Type B pancreatic cell (in vitro differentiated cells): ENCODE data around the gene BICDL2. TPM values are rescaled to one million over a fixed set of nuclear protein-coding genes. Genes with fewer than 3 reads are reported as not detected.
A peak's percentile ranks its signal among the peaks of the same experiment; 100 is the strongest.

Experiments
- DNase-seq: peaks from one replicate; pipeline ENCODE4 v3.0.0; 2021; ENCODE audit warnings: mixed read lengths; ENCODE audit not compliant: unreplicated experiment; ENCODE audit errors: extremely low spot score
- H3K27ac Mint-ChIP-seq: 2 replicates; pipeline ENCODE4 v1.8.0; 2021; ENCODE audit warnings: mild to moderate bottlenecking, mixed read lengths
- H3K27me3 Mint-ChIP-seq: 2 replicates; pipeline ENCODE4 v1.8.0; 2021; ENCODE audit warnings: mixed read lengths
- H3K36me3 Mint-ChIP-seq: 2 replicates; pipeline ENCODE4 v1.8.0; 2021; ENCODE audit warnings: mixed read lengths
- H3K4me1 Mint-ChIP-seq: one replicate; pipeline ENCODE4 v1.8.0; 2021; ENCODE audit warnings: mixed read lengths; ENCODE audit not compliant: unreplicated experiment
- H3K4me3 Mint-ChIP-seq: 2 replicates; pipeline ENCODE4 v1.8.0; 2021; ENCODE audit warnings: mild to moderate bottlenecking, mixed read lengths
- H3K9me3 Mint-ChIP-seq: 2 replicates; pipeline ENCODE4 v1.8.0; 2021; ENCODE audit warnings: mixed read lengths
- CTCF ChIP-seq: fragments of 200-600 bp; sonication (generic); conservative IDR thresholded peaks from 2 replicates; pipeline ENCODE4 v1.5.0; 2021; ENCODE audit warnings: antibody characterized with exemption, mild to moderate bottlenecking
- total RNA-seq: library from RNA; stranded (reverse); gene quantifications from 2 replicates; pipeline ENCODE4 v1.2.1, GENCODE V29; 2021; ENCODE audit warnings: low replicate concordance

The BICDL2 gene
- total RNA-seq, 1 donor from 2014 or later: 15.2 TPM

- Mint-ChIP-seq H3K9me3 (no peaks in the 10 kb centered on the region), H3K4me3 (peak overlapping the region; percentile 57), H3K27ac (peak overlapping the region; percentile 68), H3K36me3 (peaks cover 4% of the 10 kb centered on the region), H3K27me3 (peaks cover 54% of the 10 kb centered on the region), H3K4me1 (peaks cover 12% of the 10 kb centered on the region)
- no peak for DNase-seq
- no peak for TF ChIP-seq CTCF
Observed at GRCh38 chr16:3032624-3033023, 4.1 kb downstream of the BICDL2 start.

GRCh38 chr16:3030222-3031212 is 6.2 kb downstream of the BICDL2 start:
- peak overlapping the region; percentile 49 for H3K4me3 Mint-ChIP-seq
- peak overlapping the region; percentile 76 for H3K27ac Mint-ChIP-seq
- H3K36me3 Mint-ChIP-seq: peaks cover 4% of the 10 kb centered on the region

GRCh38 chr16:3029491-3030221 is 7.1 kb downstream of the BICDL2 start:
- no peak for DNase-seq
- Mint-ChIP-seq H3K36me3 (peaks cover 4% of the 10 kb centered on the region), H3K9me3 (no peaks in the 10 kb centered on the region), H3K4me3 (peak overlapping the region; percentile 49), H3K27ac (peak overlapping the region; percentile 76), H3K4me1 (peaks cover 12% of the 10 kb centered on the region), H3K27me3 (peaks cover 32% of the 10 kb centered on the region)
- no peak for TF ChIP-seq CTCF

More at GRCh38 chr16:3030222-3031212, 6.2 kb downstream of the BICDL2 start:
- Mint-ChIP-seq H3K27me3 (peaks cover 41% of the 10 kb centered on the region), H3K4me1 (peaks cover 12% of the 10 kb centered on the region), H3K9me3 (no peaks in the 10 kb centered on the region)
- no peak for TF ChIP-seq CTCF
- DNase-seq: no peak

GRCh38 chr16:3028716-3029319 is 7.9 kb downstream of the BICDL2 start:
- no peak for TF ChIP-seq CTCF
- no peak for DNase-seq
- H3K9me3 Mint-ChIP-seq: no peaks in the 10 kb centered on the region

GRCh38 chr16:3027983-3028715 is 8.6 kb downstream of the BICDL2 start:
- peaks cover 22% of the 10 kb centered on the region for H3K27me3 Mint-ChIP-seq
- peak overlapping the region; percentile 21 for H3K27ac Mint-ChIP-seq
- peak; percentile 92 for TF ChIP-seq CTCF
- H3K36me3 Mint-ChIP-seq: peaks cover 9% of the 10 kb centered on the region
- DNase-seq: peak; percentile 94
- no peaks in the 10 kb centered on the region for H3K9me3 Mint-ChIP-seq
- no peak overlapping the region for H3K4me3 Mint-ChIP-seq
- peaks cover 24% of the 10 kb centered on the region for H3K4me1 Mint-ChIP-seq

More at GRCh38 chr16:3028716-3029319, 7.9 kb downstream of the BICDL2 start:
- no peak overlapping the region for H3K4me3 Mint-ChIP-seq
- peak overlapping the region; percentile 23 for H3K27ac Mint-ChIP-seq
- H3K4me1 Mint-ChIP-seq: peaks cover 18% of the 10 kb centered on the region
- H3K36me3 Mint-ChIP-seq: peaks cover 9% of the 10 kb centered on the region
- peaks cover 28% of the 10 kb centered on the region for H3K27me3 Mint-ChIP-seq
